8988T (cell line): ENCODE data around the gene OR9Q1.
"Not testable (repeated sequence)": the region's sequence is repeated elsewhere in the genome, so short reads cannot be mapped to it uniquely, and the experiment has no call there.

ENCODE experiments used
- DNase-seq: peaks from one replicate; pipeline ENCODE4 v3.0.0; 2011

The OR9Q1 gene, protein sequence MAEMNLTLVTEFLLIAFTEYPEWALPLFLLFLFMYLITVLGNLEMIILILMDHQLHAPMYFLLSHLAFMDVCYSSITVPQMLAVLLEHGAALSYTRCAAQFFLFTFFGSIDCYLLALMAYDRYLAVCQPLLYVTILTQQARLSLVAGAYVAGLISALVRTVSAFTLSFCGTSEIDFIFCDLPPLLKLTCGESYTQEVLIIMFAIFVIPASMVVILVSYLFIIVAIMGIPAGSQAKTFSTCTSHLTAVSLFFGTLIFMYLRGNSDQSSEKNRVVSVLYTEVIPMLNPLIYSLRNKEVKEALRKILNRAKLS

DNA sequence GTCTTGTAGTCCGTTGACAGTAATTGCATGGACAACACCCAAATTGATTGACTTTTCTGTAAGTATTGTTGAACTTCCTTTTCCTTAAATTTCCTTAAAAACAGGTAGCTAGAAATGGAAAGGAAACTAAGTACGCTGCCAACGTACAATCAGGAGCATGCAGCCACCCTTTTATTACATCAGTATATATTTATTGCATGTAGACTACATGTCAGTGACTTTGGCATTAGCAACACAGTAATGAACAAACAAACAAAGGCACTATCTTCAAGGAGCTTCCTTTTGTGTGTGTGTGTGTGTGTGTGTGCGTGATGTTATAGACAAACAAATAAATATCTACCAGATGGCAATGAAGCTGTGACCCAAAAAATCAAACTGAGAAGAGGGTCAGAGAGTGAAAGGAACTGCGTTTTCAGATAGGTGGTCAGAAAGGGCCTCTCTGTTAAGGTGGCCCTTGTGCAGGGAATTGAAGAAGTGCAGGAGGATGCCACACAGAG is at the start of gene OR9Q1:
TSS of gene OR9Q1 (plus strand) at position 447 of the 497 bp plus-strand sequence. CDS start 155,564 bp downstream, outside the sequence.
- no peak for DNase-seq

DNA sequence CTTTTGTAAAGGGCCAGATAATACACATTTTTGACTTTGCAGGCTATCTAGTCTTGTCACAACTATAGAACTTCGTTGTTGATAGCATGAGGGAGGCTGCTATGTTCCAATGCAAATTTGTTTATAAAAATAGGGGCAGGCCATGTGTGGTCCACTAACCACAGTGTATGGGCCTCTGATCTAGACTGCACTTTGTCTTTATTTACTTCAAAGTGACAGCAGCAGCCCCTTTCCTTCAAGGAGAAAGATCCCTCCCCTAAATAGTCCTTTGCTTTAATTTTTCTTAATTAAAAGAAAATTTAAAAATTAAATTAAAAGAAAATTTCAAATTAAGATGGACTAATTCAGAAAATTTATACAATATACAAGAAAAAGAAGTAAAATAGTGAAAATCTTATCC is 49.5 kb upstream of the OR9Q1 start:
- DNase-seq = no peak

DNA sequence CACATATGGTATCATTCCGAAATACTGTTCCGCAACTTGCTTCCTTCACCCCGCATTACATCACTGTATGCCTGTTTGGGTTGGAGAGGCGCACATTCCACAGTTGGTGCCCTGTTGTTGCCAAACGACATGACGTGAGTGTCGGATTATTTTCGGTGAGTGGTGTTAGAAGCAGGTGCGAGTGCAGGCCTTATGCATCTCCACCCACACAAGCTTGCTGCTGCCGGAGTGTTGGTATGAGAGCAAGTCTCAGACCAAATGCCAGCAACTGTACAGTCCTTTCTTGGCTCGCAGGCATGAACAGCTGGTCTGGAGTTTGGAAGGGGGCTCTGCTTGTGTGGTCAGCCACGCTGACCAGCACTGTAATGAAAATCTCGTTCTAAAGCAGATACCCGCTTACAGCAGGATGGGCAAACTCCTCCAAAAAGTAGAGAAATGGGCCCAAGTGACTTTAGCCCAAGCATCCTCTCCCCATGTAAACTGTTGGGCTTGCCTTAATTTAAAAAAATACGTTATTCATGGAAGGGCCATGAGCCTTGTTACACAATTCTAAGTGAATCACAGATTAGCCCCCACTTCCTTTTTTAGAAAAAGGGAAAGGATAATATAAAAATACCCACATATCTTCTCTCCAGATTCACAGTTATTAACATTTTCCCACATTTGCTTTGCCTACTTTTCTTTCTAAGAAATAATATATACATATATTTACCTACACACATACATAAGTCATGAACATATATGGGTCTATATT is 48.7 kb upstream of the OR9Q1 start:
- no peak for DNase-seq

DNA sequence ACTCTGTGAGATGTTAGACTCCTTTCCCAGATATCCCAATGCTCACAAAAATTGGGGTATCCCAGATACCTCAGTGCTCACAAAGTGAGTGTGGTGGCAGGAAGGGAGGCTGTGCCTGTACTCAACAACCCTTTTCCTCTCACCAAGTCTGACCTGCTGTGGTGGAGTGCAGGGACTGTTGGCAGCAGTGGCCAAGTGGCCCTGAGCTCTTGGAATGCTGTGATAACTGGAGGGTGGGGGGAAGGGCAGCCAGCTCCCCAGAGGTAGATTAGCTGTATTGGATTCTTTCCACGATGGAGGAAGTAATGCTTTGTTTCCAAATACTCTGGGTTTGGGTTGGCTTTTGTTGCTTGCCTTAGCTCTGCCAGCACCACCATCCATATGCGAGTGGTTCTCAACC is 46.0 kb upstream of the OR9Q1 start:
- DNase-seq = no peak

DNA sequence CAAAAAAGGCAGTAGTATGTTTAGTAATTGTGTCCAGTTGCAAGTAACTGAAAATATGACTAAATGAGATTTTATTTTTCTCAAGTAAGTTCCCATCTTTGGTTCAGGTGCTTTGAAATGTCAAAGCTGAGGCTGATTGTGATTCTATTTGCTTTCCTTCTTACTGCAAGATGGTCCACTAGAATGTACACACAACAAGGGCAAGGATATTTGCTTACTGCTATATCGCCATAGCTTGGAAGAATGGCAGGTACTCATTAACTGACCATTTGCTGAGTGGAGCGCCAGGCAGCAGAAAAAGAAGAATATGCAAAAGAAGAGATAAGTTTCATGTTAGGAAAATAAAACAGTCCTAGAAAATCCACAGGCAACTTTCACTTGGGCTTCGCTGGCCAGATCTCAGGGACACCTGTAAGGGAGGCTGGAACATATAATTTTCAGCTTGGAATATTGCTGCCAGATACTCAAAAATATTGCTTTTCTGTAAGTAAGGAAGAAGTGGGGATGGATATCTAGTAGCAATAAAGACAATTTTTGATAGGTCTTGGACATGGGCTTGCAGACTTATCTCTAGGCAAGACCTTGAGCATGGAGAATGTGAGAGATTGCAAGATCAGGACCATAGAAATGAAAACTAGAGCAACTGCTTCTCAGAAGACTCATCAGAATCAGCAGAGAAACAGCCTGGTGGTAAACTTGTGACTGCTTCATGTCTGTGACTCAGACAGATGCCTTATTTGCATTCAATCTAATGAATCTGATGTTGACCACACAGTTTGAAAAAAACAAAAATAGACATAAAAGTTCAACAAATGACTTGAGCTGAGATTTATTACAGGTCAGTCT is 44.8 kb upstream of the OR9Q1 start:
- DNase-seq = no peak

DNA sequence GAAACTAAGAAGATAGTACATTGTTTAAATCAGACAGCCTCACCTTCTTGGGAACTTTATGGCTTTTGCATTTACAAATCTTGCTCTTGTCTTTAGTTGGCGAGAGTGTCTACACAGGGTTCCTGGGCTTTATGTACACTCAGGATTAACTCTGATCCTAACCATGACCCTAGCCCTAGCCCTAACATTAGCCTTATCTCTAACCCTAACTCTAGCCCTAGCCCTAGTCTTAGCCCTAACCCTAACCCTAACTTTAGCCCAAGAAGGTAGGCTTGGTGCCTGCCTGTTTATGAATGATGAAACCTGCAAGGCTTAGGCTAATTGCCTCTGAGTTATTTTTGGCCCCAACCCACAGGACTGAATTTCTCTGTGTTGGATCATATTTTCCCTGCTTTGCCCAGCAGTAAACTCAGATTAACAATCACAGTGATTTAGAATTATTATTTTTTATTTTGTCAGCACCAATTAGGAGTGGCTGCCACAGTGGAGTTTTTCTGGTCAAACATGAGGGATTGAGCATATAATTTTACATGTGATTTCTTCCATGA is 44.1 kb upstream of the OR9Q1 start:
- no peak for DNase-seq

DNA sequence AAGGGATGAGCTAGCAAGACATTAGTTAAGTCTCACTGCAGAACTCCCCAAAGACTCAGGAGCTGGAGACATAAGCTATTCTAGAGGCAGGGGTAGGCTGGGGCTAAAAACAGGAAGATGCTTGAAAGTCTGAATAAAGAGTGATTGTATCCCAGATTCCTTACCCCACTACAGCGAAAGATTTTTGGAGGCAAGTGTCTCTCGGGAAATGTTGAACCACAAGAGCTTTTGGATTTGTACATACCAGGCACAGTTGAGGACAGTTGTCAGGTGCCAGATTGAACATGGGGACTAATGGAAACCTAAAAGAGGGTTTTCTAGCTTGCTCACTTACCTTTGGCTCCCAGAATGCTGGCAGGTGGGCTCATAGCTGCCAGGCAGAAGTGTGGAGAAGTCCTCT is 43.5 kb upstream of the OR9Q1 start:
- no peak for DNase-seq

DNA sequence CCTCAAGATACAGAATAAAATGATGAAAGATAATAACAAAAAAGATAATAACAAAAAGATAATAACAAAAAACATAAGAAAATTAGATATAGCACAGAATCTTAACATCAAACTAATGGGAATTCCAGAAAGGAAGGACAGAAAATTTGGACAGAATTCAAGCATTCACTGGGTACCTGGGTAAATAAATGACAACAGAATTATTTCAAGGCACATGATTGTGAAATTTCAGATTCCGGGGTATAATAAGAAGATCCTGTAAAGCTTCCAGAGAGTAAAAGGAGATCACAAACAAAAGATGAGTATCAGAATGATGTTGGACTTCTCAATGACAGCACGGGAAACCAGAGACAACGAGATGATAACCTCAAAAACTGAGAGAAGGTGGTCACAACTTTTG is 42.1 kb upstream of the OR9Q1 start:
- DNase-seq = no peak

DNA sequence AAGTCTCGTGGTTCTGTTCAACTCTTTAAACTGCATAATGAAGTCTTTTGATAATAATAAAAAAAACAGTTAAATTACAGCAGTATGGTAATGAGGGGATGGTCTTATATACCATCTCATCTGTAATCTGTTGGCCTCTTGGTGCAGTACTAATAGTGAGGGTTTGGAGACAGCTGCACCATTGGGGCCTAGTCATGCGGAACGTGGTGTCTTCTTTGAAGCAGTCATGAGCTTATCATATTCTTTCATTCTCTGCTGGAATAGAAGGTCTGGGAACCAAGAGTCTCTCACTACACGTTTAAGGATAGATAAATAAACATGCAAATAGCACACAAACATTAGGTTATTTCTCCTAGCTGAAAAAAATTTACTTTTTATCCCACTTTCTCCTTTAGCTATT is 40.9 kb upstream of the OR9Q1 start:
- no peak for DNase-seq

DNA sequence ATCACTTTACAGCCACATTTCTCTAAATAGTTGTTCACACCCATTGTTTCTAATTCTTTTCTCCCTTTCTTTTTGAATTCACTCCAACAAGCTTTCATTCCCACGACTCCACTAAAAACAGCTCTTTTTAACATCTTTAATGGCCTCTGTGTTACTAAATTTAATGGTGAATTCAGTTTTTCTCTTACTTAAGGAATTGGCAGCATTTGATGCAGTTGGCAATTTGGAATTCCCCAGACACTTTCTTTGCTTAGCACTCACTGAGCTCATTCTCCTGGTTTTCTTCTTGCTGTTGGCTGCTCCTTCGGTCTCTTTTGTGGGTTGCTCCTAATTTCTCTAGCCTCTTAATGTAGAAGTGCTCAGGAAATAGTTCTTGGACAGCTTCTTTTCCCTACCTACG is 40.5 kb upstream of the OR9Q1 start:
- no peak for DNase-seq

DNA sequence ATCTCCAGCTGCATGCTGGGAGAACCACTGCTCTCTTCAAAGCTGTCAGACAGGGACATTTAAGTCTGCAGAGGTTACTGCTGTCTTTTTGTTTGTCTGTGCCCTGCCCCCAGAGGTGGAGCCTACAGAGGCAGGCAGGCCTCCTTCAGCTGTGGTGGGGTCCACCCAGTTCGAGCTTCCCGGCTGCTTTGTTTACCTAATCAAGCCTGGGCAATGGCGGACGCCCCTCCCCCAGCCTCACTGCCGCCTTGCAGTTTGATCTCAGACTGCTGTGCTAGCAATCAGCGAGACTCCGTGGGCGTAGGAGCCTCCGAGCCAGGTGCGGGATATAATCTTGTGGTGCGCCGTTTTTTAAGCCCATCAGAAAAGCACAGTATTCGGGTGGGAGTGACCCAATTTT is 24.2 kb upstream of the OR9Q1 start:
- DNase-seq = not testable (repeated sequence)

DNA sequence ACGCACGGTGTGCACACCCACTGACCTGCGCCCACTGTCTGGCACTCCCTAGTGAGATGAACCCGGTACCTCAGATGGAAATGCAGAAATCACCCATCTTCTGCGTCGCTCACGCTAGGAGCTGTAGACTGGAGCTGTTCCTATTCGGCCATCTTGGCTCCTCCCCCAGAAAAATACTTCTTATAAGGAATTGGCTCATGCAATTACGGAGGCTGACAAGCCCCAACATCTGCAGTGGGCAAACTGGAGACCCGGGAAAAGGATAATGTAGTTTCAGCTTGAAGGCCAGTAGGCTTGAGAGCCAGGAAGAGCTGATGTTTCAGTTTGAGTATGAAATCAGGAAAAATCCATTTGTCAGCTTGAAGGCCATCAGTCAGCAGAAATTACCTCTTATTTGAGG is 23.7 kb upstream of the OR9Q1 start:
- DNase-seq = not testable (repeated sequence)

DNA sequence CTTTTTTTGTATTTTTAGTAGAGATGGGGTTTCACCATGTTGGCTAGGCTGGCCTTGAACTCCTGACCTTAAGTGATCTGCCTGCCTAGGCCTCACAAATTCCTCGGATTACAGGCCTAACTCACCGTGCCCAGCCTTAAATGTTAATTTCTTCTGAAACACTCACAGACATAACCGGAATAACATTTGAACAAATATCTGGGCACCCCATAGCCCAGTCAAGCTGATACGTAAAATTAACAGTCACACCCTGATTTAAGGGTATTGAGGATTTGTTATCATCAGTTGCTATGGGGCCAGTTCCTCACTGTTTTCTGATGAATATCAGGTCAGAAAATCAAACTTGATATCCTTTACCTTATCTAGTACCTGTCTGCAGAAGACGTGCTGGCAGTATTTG is 23.0 kb upstream of the OR9Q1 start:
- no peak for DNase-seq

DNA sequence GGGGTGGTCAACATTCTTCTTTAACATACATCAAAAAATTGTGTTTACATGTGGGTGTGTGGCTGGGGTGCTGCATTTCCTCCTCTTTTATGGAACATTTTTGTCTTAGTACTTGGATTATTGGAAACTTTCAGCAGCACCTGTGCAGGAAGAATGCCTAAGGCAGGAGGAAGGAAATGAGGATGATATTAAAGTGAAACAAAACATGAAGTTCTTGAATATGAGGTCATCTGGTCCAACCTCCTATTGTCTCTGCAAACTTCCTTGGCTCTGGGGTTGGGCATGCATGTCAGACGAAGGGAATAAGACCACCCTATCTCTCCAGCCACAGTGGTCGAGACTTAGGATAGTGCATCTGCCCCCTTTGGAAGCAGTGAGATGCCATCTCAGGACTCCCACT is 20.6 kb upstream of the OR9Q1 start:
- no peak for DNase-seq

DNA sequence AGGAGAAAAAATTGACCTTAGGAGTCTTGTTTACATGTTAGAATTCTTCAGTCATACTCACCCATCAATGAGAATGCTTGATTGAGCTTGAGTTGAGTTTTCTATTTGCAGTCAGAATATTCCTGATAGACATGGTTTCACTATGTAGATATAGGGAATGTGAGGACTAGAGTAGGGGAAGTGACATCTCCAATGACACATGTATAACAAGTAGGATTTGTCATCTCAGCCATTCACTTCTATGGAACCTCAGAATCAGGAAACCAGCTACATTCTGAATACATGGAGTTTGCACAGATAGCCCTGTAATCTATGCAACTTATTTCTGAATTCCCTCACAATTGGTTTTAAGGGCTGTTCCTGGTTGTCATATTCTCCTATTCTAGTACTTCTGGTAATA is 20.1 kb upstream of the OR9Q1 start:
- DNase-seq = no peak

DNA sequence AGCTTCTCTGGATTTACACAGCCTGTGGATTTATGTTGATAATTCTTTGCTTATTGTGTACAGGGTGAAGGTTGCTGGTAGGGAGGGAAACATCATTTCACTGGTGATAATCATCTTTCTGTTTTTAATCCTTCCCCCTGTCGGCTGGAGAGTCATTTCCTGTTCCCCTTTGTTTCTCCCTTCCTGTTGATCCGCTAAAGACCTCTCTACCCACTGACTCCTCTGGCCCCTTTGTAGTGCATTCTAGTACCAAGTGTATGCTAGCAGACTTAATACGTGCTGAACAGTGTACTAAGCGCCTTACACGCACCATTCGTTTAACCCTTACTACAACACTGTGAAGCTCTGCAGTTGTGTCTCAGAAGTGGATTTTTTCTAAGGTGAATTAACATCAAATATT is 19.0 kb upstream of the OR9Q1 start:
- no peak for DNase-seq

DNA sequence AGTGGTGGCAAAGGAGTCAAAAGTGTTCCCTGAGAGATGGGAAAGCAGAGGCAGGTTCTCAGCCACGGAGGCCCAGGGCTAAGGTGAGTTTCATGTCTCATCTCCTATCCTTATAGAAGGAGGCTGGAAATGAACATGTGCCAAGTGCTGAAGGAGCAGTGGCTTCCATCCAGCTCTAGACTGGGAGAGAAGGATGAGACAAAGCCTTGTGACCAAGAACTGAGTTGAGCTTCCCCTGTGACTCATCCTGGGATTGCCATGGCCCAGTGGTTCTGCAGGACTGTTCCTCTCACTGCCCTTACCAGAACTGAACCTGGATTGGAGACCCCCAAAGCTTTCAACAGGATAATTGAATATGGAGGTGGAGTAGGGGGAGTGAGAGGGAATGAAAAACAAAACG is 16.7 kb upstream of the OR9Q1 start:
- DNase-seq = no peak

DNA sequence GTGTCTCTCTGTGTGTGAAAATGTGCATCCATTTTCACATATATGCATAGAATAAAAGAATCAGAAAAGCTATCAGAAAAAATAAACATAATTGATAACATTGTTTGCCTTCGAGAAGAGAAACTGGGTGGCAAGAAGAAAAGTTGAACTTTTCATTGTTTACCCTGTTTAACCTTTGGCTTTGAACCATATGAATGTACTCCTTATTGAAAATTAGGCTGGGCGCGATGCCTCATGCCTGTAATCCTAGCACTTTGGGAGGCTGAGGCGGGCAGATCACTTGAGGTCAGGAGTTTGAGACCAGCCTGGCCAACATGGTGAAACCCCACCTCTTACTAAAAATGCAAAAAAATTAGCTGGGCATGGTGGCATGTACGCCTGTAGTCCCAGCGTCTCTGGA is 11.9 kb upstream of the OR9Q1 start:
- DNase-seq = no peak

DNA sequence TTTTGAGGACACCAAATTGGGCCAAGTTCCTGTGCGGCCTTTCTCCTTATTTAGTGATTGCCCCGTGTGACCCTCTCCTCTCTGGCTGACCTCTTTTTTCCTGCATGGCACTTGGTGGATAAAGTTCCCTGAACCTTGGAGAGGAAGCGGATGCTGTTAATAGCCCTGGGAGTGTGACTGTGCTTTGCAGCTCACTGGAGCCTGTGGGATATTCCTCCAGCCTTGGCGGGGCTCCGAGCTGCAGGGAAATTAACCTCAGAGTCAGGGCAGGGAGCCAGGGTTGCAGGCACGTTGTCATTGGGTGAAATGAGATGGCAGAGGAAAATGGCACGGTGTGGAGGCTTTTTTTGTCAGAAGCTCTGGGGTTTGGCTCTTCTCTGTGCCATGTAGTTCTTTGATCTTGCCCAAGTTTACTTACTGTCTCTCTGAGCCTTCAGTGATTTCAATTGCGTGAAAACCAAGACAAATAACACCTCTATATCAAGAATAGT is 965 bp downstream of the OR9Q1 start:
- DNase-seq = no peak

DNA sequence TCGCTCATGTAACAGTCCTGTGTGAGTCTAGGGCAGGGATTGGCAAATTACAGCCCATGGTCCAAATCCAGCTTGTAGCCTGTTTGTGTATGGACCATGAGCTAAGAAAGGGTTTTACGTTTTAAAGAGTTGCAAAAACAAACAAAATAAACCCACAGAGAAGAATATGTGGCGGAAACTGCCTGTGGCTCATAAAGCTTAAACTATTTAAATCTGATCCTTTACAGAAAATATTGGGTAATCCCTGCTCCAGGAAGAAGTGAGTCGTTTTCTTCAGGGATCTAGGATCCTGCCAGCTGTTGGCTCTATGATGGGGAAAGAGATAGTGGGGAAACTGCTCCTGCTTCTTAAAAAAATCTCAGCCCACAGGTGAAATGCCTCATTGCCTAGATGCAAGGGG is 3.7 kb downstream of the OR9Q1 start:
- no peak for DNase-seq

DNA sequence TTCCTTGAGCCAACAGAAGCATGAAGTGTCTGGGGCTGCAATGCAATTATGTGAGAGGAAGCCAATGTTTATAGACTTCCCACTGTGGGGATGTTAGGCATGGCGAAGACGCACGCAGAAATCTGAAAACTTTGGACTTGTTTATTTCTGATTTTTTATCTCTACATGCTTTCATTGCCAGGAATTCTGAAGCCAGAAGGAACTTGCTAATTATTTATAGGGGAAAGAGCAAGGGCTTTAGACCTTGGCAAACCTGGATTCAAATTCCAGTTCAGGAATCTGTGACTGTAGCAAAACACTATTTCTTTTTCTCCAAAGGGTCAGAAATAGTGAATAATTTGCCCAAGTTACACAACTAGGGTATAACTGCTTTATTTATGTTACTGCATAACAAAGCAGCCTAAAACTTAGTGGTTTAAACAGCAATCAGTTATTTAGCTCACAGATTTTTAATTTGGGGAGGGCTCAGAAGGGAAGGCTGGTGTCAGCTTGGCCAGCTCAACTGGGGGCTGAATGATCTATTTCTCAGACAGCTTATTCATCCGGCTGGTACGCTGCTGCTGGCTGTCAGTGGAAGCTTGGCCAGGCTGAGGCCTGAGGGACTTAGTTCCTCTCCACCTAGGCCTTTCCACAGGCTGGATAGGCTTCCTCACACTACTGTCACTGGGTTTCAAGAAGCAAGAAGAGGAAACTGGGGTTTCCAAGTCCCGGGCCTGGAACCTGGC is 5.2 kb downstream of the OR9Q1 start:
- no peak for DNase-seq

DNA sequence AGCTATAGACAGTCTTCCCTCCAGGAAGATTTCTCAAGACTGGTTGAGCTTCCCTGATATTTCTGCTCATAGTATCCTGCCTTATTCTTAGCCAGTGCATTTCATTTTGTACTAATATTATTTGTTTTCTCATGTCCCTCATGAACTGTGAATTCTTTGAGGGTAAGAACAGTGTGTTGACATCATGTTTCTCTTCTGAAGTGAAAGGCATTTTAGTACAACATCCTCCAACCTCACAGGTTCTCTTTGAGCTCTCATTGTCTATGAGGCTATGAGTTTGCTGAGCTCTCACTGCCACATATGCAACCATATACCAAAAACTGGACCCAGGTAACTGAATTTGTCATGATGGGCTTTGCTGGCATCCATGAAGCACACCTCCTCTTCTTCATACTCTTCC is 7.0 kb downstream of the OR9Q1 start, which contains the start of gene OR6Q1:
TSS of gene OR6Q1 (plus strand) at position 301 of the 400 bp plus-strand sequence. CDS start at position 301, 0 bp downstream.
- no peak for DNase-seq
